ENCODE data around the gene TYMS.
A peak's percentile ranks its signal among the peaks of the same experiment; 100 is the strongest.

Gene TYMS

DNA sequence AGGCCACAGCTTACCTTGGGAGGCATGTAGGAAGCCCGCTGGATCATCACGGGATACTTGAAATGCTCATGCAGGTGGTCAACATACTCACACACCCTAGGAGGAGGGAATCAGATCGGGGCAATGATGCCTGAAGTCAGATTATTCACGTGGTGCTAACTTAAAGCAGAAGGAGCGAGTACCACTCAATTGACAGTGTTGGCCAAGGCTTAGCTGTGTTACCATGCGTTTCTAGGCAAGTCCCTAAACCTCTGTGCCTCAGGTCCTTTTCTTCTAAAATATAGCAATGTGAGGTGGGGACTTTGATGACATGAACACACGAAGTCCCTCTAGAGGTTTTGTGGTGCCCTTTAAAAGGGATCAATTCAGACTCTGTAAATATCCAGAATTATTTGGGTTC lies 17.9 kb downstream of the TYMS start:
- Histone ChIP-seq H3F3A (ENCODE audit: low read depth) (no peaks in the 10 kb centered on the region; the same call in 1 of the 2 replicates), H3K4me2 (ENCODE audit: low read depth, low read length, poor library complexity, severe bottlenecking) (no peak overlapping the region), H3K9me2 (replicated peaks; ENCODE audit: low read depth, low read length) (no peaks in the 10 kb centered on the region), H3K27me3 (ENCODE audit: insufficient read depth, low read length, poor library complexity, severe bottlenecking) (no peaks in the 10 kb centered on the region), H3K4me3 (ENCODE audit: low read length, poor library complexity, severe bottlenecking) (no peak overlapping the region), H3K4me1 (ENCODE audit: insufficient read depth, low read length, poor library complexity, severe bottlenecking) (peaks cover 26% of the 10 kb centered on the region), H2AFZ (ENCODE audit: low read length) (no peak overlapping the region), H3K9ac (ENCODE audit: low read depth, low read length, poor library complexity, severe bottlenecking) (no peak overlapping the region), H3K79me2 (ENCODE audit: insufficient read depth, low read length) (peaks cover 7% of the 10 kb centered on the region), H4K20me1 (ENCODE audit: insufficient read depth, low read length, poor library complexity, severe bottlenecking) (peaks cover 8% of the 10 kb centered on the region), H3K36me3 (ENCODE audit: insufficient read depth, low read length) (peaks cover 66% of the 10 kb centered on the region), H3K9me3 (ENCODE audit: insufficient read depth, low read depth, low read length) (no peaks in the 10 kb centered on the region)
- no peak for TF ChIP-seq EZH2phosphoT487 (IDR thresholded peaks at IDR 0.05; ENCODE audit: borderline replicate concordance)
- no peak for TF ChIP-seq CTCF (conservative IDR thresholded peaks at IDR 0.05; ENCODE audit: low read length)

- H3K4me3 ChIP-seq (ENCODE audit: low read length, poor library complexity, severe bottlenecking), result no peak overlapping the region
- no peaks in the 10 kb centered on the region; the same call in 1 of the 2 replicates for H3K79me2 ChIP-seq (ENCODE audit: insufficient read depth, low read length)
- H3K4me1 ChIP-seq (ENCODE audit: insufficient read depth, low read length, poor library complexity, severe bottlenecking), result peaks cover 34% of the 10 kb centered on the region
- H3F3A ChIP-seq (ENCODE audit: low read depth), result no peaks in the 10 kb centered on the region; the same call in 1 of the 2 replicates
- H3K9me3 ChIP-seq (ENCODE audit: insufficient read depth, low read depth, low read length), result no peaks in the 10 kb centered on the region
- H2AFZ ChIP-seq (ENCODE audit: low read length), result no peak overlapping the region
- TF ChIP-seq CTCF (conservative IDR thresholded peaks at IDR 0.05; ENCODE audit: low read length) (no peak), EZH2phosphoT487 (IDR thresholded peaks at IDR 0.05; ENCODE audit: borderline replicate concordance) (no peak)
- H3K9ac ChIP-seq (ENCODE audit: low read depth, low read length, poor library complexity, severe bottlenecking), result no peak overlapping the region
- H3K4me2 ChIP-seq (ENCODE audit: low read depth, low read length, poor library complexity, severe bottlenecking), result no peak overlapping the region
- H3K36me3 ChIP-seq (ENCODE audit: insufficient read depth, low read length), result peaks cover 59% of the 10 kb centered on the region
- H3K9me2 ChIP-seq (replicated peaks; ENCODE audit: low read depth, low read length), result no peaks in the 10 kb centered on the region
- H4K20me1 ChIP-seq (ENCODE audit: insufficient read depth, low read length, poor library complexity, severe bottlenecking), result peaks cover 8% of the 10 kb centered on the region
- no peaks in the 10 kb centered on the region for H3K27me3 ChIP-seq (ENCODE audit: insufficient read depth, low read length, poor library complexity, severe bottlenecking)
These were observed 18.6 kb downstream of the TYMS start for GRCh38 chr18:676069-676468.

DNA sequence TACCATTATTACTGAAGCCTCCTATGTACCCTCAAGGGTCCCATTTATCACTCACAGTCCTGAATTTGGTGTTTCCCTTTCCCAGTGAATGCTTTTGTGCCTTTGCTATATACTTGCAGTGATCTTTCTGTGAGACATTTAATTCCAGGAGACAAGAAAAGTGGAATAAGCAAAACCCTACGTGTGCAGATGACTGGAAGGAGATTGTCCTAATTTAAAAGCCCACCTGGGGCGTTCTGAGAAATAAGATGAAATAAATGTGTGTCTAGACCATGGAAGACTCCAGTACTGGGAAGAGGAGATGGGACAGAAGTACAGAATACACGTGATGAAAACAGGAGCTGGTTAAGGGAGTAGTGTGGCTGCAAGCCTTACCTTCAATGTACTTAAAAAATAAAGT lies 19.3 kb downstream of the TYMS start:
- H3K9me3 ChIP-seq (ENCODE audit: insufficient read depth, low read depth, low read length), result no peaks in the 10 kb centered on the region
- H2AFZ ChIP-seq (ENCODE audit: low read length), result no peak overlapping the region
- H3K36me3 ChIP-seq (ENCODE audit: insufficient read depth, low read length), result peaks cover 52% of the 10 kb centered on the region
- no peak overlapping the region for H3K4me3 ChIP-seq (ENCODE audit: low read length, poor library complexity, severe bottlenecking)
- H3K4me2 ChIP-seq (ENCODE audit: low read depth, low read length, poor library complexity, severe bottlenecking), result peak overlapping the region; percentile 35
- peaks cover 40% of the 10 kb centered on the region for H3K4me1 ChIP-seq (ENCODE audit: insufficient read depth, low read length, poor library complexity, severe bottlenecking)
- H3K9ac ChIP-seq (ENCODE audit: low read depth, low read length, poor library complexity, severe bottlenecking), result no peak overlapping the region
- H3K27me3 ChIP-seq (ENCODE audit: insufficient read depth, low read length, poor library complexity, severe bottlenecking), result no peaks in the 10 kb centered on the region
- H3F3A ChIP-seq (ENCODE audit: low read depth), result no peaks in the 10 kb centered on the region; the same call in 1 of the 2 replicates
- no peaks in the 10 kb centered on the region; the same call in 1 of the 2 replicates for H3K79me2 ChIP-seq (ENCODE audit: insufficient read depth, low read length)
- H4K20me1 ChIP-seq (ENCODE audit: insufficient read depth, low read length, poor library complexity, severe bottlenecking), result peaks cover 8% of the 10 kb centered on the region
- no peak for TF ChIP-seq CTCF (conservative IDR thresholded peaks at IDR 0.05; ENCODE audit: low read length)
- no peaks in the 10 kb centered on the region for H3K9me2 ChIP-seq (replicated peaks; ENCODE audit: low read depth, low read length)

All from Loucy (cell line).